GM23248 (cell line): Measurements from ENCODE around the gene C1QTNF9B. TPM values are rescaled to one million over a fixed set of nuclear protein-coding genes. Genes with fewer than 3 reads are reported as not detected.

Source experiments
- DNase-seq: peaks from one replicate; pipeline ENCODE4 v3.0.0-alpha.2; 2015
- H2AFZ ChIP-seq: fragments of 200-600 bp; sonication (generic); 2 replicates; pipeline ENCODE4 v1.6.1; 2016; ENCODE audit warnings: antibody characterized with exemption
- H3F3A ChIP-seq: fragments of 200-600 bp; sonication (generic); 2 replicates; pipeline ENCODE4 v1.6.1; 2016; ENCODE audit warnings: mild to moderate bottlenecking, antibody characterized with exemption, mixed run types; ENCODE audit not compliant: insufficient read depth
- H3K27ac ChIP-seq: fragments of 200-600 bp; sonication (generic); 2 replicates; pipeline ENCODE4 v1.5.1; 2016; ENCODE audit warnings: mild to moderate bottlenecking
- H3K27me3 ChIP-seq: fragments of 200-600 bp; sonication (generic); replicated peaks from 2 replicates; pipeline ENCODE4 v1.6.1; 2016; ENCODE audit warnings: mild to moderate bottlenecking; ENCODE audit not compliant: insufficient read depth
- H3K36me3 ChIP-seq: fragments of 200-600 bp; sonication (generic); 2 replicates; pipeline ENCODE4 v1.6.1; 2016; ENCODE audit warnings: low read depth, mild to moderate bottlenecking
- H3K4me1 ChIP-seq: fragments of 200-600 bp; sonication (generic); 2 replicates; pipeline ENCODE4 v1.6.1; 2016; ENCODE audit warnings: mild to moderate bottlenecking; ENCODE audit not compliant: insufficient read depth
- H3K4me2 ChIP-seq: fragments of 200-600 bp; sonication (generic); one replicate; pipeline ENCODE4 v1.6.1; 2016; ENCODE audit warnings: mild to moderate bottlenecking; ENCODE audit not compliant: unreplicated experiment
- H3K4me3 ChIP-seq: fragments of 200-600 bp; sonication (generic); 2 replicates; pipeline ENCODE4 v1.5.1; 2016; ENCODE audit warnings: mild to moderate bottlenecking
- H3K79me2 ChIP-seq: fragments of 200-600 bp; sonication (generic); 2 replicates; pipeline ENCODE4 v1.6.1; 2016; ENCODE audit warnings: mild to moderate bottlenecking; ENCODE audit not compliant: insufficient read depth
- H3K9ac ChIP-seq: fragments of 200-600 bp; sonication (generic); 2 replicates; pipeline ENCODE4 v1.6.1; 2016; ENCODE audit warnings: mild to moderate bottlenecking
- H3K9me2 ChIP-seq: fragments of 200-600 bp; sonication (generic); 2 replicates; pipeline ENCODE4 v1.6.1; 2016; ENCODE audit warnings: mixed run types, mild to moderate bottlenecking, moderate library complexity; ENCODE audit not compliant: insufficient read depth
- H3K9me3 ChIP-seq: fragments of 200-600 bp; sonication (generic); one replicate; pipeline ENCODE4 v1.6.1; 2017; ENCODE audit warnings: low read depth
- H4K20me1 ChIP-seq: fragments of 200-600 bp; sonication (generic); 2 replicates; pipeline ENCODE4 v1.6.0; 2016; ENCODE audit not compliant: insufficient read depth
- EZH2 ChIP-seq: fragments of 200-600 bp; sonication (generic); IDR thresholded peaks from 2 replicates; pipeline ENCODE4 v1.6.1; 2018; ENCODE audit warnings: antibody characterized with exemption, mild to moderate bottlenecking; ENCODE audit not compliant: insufficient read depth, poor library complexity, severe bottlenecking
- EZH2phosphoT487 ChIP-seq: fragments of 200-600 bp; sonication (generic); IDR thresholded peaks from 2 replicates; pipeline ENCODE4 v1.6.1; 2018; ENCODE audit warnings: antibody characterized with exemption, moderate library complexity, mild to moderate bottlenecking, low read depth; ENCODE audit not compliant: insufficient read depth
- WGBS, 2 experiments: methylation state at CpG; one replicate each; pipeline ENCODE4 v1.1.6; 2015 to 2017; ENCODE audit warnings: low lambda C conversion rate in 2 of 2, low coverage in 1 of 2; ENCODE audit errors: missing lambda C conversion rate in 2 of 2; 5-methylcytosine and 5-hydroxymethylcytosine counted together
- in situ Hi-C: fragments of 300-500 bp; cut with MboI; formaldehyde crosslinking; loops from 2 replicates; pipeline ENCODE4 v1.15.0; 2020
- polyA plus RNA-seq: library from polyadenylated mRNA; unstranded; fragments of >200 nt; fragmentation: Nextera tagmentation; extraction: Ambion mirVana; gene quantifications from 2 replicates; pipeline ENCODE4 v1.2.1, GENCODE V29; 2016
- total RNA-seq: library from RNA; depleted of rRNA; stranded (reverse); fragments of >200 nt; shearing (Covaris generic); gene quantifications from 2 replicates; pipeline ENCODE4 v1.2.3, GENCODE V29; 2014

C1QTNF9B gene
- total and polyA plus RNA-seq, 2 experiments from 2014 or later = not detected

DNA sequence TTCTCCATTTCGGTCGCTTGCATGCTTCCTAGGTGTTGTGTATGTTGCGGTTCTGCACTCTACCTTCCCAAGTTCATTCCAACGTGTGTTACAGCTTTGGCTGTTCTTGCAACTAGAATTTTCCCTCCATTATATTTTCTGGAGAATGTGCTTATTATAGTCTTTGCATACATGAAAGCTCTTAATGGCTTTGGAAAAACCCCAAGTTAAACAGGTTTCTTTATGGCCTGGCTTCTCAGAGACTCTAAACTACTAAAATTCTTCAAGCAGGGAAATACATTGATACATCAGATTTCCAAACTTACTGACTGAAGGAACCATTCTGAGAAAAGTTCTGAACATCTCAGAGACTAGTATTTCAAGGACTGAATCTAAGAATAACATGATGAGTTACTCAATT, 20.0 kb downstream of the C1QTNF9B start:
- H2AFZ ChIP-seq = no peak overlapping the region
- no peak overlapping the region for H3K27ac ChIP-seq
- WGBS, 2 experiments = 98 to 99% methylated on average over 4 of the region's 4 CpGs
- H3K36me3 ChIP-seq = peaks cover 7% of the 10 kb centered on the region; the same call in 1 of the 2 replicates
- H3K27me3 ChIP-seq = no peaks in the 10 kb centered on the region
- TF ChIP-seq EZH2phosphoT487 (no peak), EZH2 (no peak)
- no peak overlapping the region for H3K4me3 ChIP-seq
- H3K4me2 ChIP-seq = no peak overlapping the region
- no peaks in the 10 kb centered on the region for H3K4me1 ChIP-seq
- DNase-seq = no peak
- in situ Hi-C loops = loop anchor here (10.0 kb wide), 1 partner anchor 412 kb away; no protein-coding TSS in a partner anchor
- no peaks in the 10 kb centered on the region for H3F3A ChIP-seq
- H3K9ac ChIP-seq = no peak overlapping the region
- H4K20me1 ChIP-seq = no peaks in the 10 kb centered on the region
- H3K79me2 ChIP-seq = no peaks in the 10 kb centered on the region
- H3K9me3 ChIP-seq = no peaks in the 10 kb centered on the region
- H3K9me2 ChIP-seq = no peaks in the 10 kb centered on the region

GRCh38 chr13:23876265-23876664, 21.0 kb downstream of the C1QTNF9B start:
- H3K4me3 ChIP-seq = no peak overlapping the region
- no peak overlapping the region for H3K27ac ChIP-seq
- H3K27me3 ChIP-seq = no peaks in the 10 kb centered on the region
- no peak overlapping the region for H3K9ac ChIP-seq
- peaks cover 7% of the 10 kb centered on the region; the same call in 1 of the 2 replicates for H3K36me3 ChIP-seq
- no peaks in the 10 kb centered on the region for H4K20me1 ChIP-seq
- no peak overlapping the region for H3K4me2 ChIP-seq
- no peak for TF ChIP-seq EZH2phosphoT487
- WGBS, 2 experiments = 16 to 25% methylated on average over 2 of the region's 2 CpGs
- H3K4me1 ChIP-seq = no peaks in the 10 kb centered on the region
- in situ Hi-C loops = loop anchor here (10.0 kb wide), 1 partner anchor 411 kb away; no protein-coding TSS in a partner anchor
- no peaks in the 10 kb centered on the region for H3K9me2 ChIP-seq
- peak; percentile 58 for DNase-seq
- no peaks in the 10 kb centered on the region for H3F3A ChIP-seq
- no peak overlapping the region; the same call in 1 of the 2 replicates for H2AFZ ChIP-seq
- no peaks in the 10 kb centered on the region for H3K79me2 ChIP-seq
- H3K9me3 ChIP-seq = no peaks in the 10 kb centered on the region

GRCh38 chr13:23871616-23872220, 25.6 kb downstream of the C1QTNF9B start:
- in situ Hi-C loops = loop anchor here (10.0 kb wide), 1 partner anchor 407 kb away; no protein-coding TSS in a partner anchor
- Histone ChIP-seq H3K4me3 (no peak overlapping the region), H3K9ac (no peak overlapping the region), H2AFZ (no peak overlapping the region), H3K79me2 (no peaks in the 10 kb centered on the region), H3K9me2 (no peaks in the 10 kb centered on the region), H3K27ac (no peak overlapping the region), H3K4me2 (no peak overlapping the region), H3F3A (peaks cover 11% of the 10 kb centered on the region; the same call in 1 of the 2 replicates), H3K27me3 (no peaks in the 10 kb centered on the region), H3K36me3 (no peaks in the 10 kb centered on the region), H3K9me3 (no peaks in the 10 kb centered on the region), H3K4me1 (peaks cover 20% of the 10 kb centered on the region), H4K20me1 (no peaks in the 10 kb centered on the region)
- TF ChIP-seq EZH2 (no peak), EZH2phosphoT487 (no peak)
- DNase-seq = peak; percentile 55
- WGBS, 2 experiments = 89 to 94% methylated on average over 2 of the region's 2 CpGs

DNA sequence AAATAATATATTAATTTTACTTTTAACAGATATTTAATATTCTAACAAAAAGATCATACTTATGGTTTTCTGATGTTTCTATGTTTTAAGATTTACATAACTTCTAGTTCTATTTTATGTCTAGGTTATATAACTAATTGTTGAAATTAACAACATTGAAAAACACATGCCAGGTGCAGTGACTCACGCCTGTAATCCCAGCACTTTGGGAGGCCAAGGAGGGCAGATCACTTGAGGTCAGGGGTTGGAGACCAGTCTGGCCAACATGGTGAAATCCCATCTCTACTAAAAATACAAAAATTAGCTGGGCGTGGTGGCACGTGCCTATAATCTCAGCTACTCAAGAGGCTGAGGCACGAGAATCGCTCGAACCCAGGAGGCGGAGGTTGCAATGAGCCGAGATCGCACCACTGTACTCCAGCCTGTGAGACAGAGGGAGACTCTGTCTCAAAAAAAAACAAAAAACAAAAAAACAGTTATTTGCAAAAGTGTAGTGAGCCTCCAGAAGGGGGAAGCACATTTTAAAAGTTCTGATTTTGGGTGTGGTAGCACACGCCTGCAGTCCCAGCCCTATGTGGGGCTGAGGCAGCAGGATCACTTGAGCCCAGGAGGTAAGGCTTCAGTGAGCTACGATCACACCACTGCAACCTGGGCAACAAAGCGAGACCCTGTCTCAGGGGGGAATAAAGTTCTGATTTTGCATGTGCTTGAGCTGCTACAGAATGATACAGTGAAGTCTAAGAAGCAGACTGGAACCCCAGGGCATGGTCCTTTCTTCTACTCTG, 26.8 kb downstream of the C1QTNF9B start:
- H3F3A ChIP-seq = peaks cover 11% of the 10 kb centered on the region; the same call in 1 of the 2 replicates
- no peaks in the 10 kb centered on the region for H3K27me3 ChIP-seq
- 78 to 79% methylated on average over 12 of the region's 12 CpGs for WGBS, 2 experiments
- H3K36me3 ChIP-seq = no peaks in the 10 kb centered on the region
- no peaks in the 10 kb centered on the region for H3K9me2 ChIP-seq
- no peaks in the 10 kb centered on the region for H3K79me2 ChIP-seq
- H3K4me2 ChIP-seq = no peak overlapping the region
- H3K4me3 ChIP-seq = no peak overlapping the region
- H3K9me3 ChIP-seq = no peaks in the 10 kb centered on the region
- H3K27ac ChIP-seq = no peak overlapping the region
- no peak overlapping the region for H3K9ac ChIP-seq
- TF ChIP-seq EZH2phosphoT487 (no peak), EZH2 (no peak)
- no peaks in the 10 kb centered on the region for H4K20me1 ChIP-seq
- DNase-seq = peak; percentile 17
- peaks cover 24% of the 10 kb centered on the region for H3K4me1 ChIP-seq
- no peak overlapping the region for H2AFZ ChIP-seq
- in situ Hi-C loops = loop anchor here (10.0 kb wide), 1 partner anchor 406 kb away; no protein-coding TSS in a partner anchor
